PC-9 (cell line): ENCODE results near the gene WASF1. TPM values are rescaled to one million over a fixed set of nuclear protein-coding genes. Genes with fewer than 3 reads are reported as not detected.

Source experiments
- BruUV-seq: library from RNA; stranded (reverse); fragments of 400-500 nt; replicated peaks from 2 replicates; lab custom pipeline; 2021; lab: Mats Ljungman, UMichigan
- CTCF ChIA-PET: fragments of 300-600 bp; sonication (Branson Sonifier 250); formaldehyde crosslinking; loops from one replicate; lab custom pipeline; 2022; ENCODE audit warnings: antibody characterized with exemption; lab: Charles Lee
- POLR2A ChIA-PET: fragments of 300-600 bp; sonication (Branson Sonifier 250); formaldehyde crosslinking; loops from one replicate; lab custom pipeline; 2022; ENCODE audit warnings: antibody characterized with exemption; ENCODE audit not compliant: unreplicated experiment; lab: Charles Lee
- DNase-seq, 2 experiments: peaks; one replicate each; pipeline versions ENCODE4 v3.0.0 to v3.0.0-alpha.2; 2015 to 2022; ENCODE audit warnings: mixed read lengths in 1 of 2
- H2AFZ ChIP-seq: fragments of 200-600 bp; sonication (generic); 2 replicates; pipeline ENCODE4 v1.8.1; 2017; ENCODE audit warnings: antibody characterized with exemption
- H3F3A ChIP-seq: fragments of 200-600 bp; sonication (generic); 2 replicates; pipeline ENCODE4 v1.8.1; 2017; ENCODE audit warnings: antibody characterized with exemption, mild to moderate bottlenecking, low read depth; ENCODE audit not compliant: insufficient read depth
- H3K27ac ChIP-seq: fragments of 200-600 bp; sonication (generic); 2 replicates; pipeline ENCODE4 v1.6.1; 2016; ENCODE audit warnings: mixed run types
- H3K27me3 ChIP-seq: fragments of 200-600 bp; sonication (generic); 2 replicates; pipeline ENCODE4 v1.6.1; 2016; ENCODE audit warnings: low read depth, mixed run types; ENCODE audit not compliant: insufficient read depth
- H3K36me3 ChIP-seq: fragments of 200-600 bp; sonication (generic); 2 replicates; pipeline ENCODE4 v1.6.1; 2016; ENCODE audit warnings: low read depth, mixed run types
- H3K4me1 ChIP-seq: fragments of 200-600 bp; sonication (generic); replicated peaks from 2 replicates; pipeline ENCODE4 v1.6.1; 2016; ENCODE audit warnings: mixed run types; ENCODE audit not compliant: insufficient read depth
- H3K4me2 ChIP-seq: fragments of 200-600 bp; sonication (generic); 2 replicates; pipeline ENCODE4 v1.6.1; 2017; ENCODE audit warnings: mixed run types
- H3K4me3 ChIP-seq: fragments of 200-600 bp; sonication (generic); 2 replicates; pipeline ENCODE4 v1.6.1; 2016; ENCODE audit warnings: mixed run types
- H3K79me2 ChIP-seq: fragments of 200-600 bp; sonication (generic); 2 replicates; pipeline ENCODE4 v1.6.1; 2017; ENCODE audit warnings: low read depth, mixed run types
- H3K9me2 ChIP-seq: fragments of 200-600 bp; sonication (generic); 2 replicates; pipeline ENCODE4 v1.8.1; 2017; ENCODE audit warnings: mild to moderate bottlenecking; ENCODE audit not compliant: insufficient read depth
- H3K9me3 ChIP-seq: fragments of 200-600 bp; sonication (generic); 2 replicates; pipeline ENCODE4 v1.8.1; 2016; ENCODE audit warnings: low read depth; ENCODE audit not compliant: insufficient read depth
- H4K20me1 ChIP-seq: fragments of 200-600 bp; sonication (generic); 2 replicates; pipeline ENCODE4 v1.8.1; 2017; ENCODE audit not compliant: insufficient read depth
- EZH2 ChIP-seq: fragments of 200-600 bp; sonication (generic); IDR thresholded peaks from 2 replicates; pipeline ENCODE4 v1.8.0; 2017; ENCODE audit warnings: antibody characterized with exemption, low read depth
- intact Hi-C: fragments of 100-400 bp; cut with micrococcal nuclease; formaldehyde crosslinking; loops from one replicate; pipeline ENCODE4 v1.10.0; 2022; ENCODE audit not compliant: unreplicated experiment
- total RNA-seq: library from RNA; stranded (reverse); gene quantifications from 2 replicates; pipeline ENCODE4 v1.2.3, GENCODE V29; 2021
- TF ChIP-seq, protein P1 (sequence below): fragments of 200-600 bp; sonication (generic); conservative IDR thresholded peaks from 2 replicates; pipeline ENCODE4 v1.6.1; 2017; ENCODE audit warnings: mixed run types, antibody characterized with exemption, mild to moderate bottlenecking, moderate library complexity

Gene WASF1
- total RNA-seq, 1 experiment from 2014 or later: 17.0 TPM

GRCh38 chr6:110102411-110102810 is 77.1 kb downstream of the WASF1 start:
- TF ChIP-seq EZH2: no peak
- TF ChIP-seq, protein P1, sequence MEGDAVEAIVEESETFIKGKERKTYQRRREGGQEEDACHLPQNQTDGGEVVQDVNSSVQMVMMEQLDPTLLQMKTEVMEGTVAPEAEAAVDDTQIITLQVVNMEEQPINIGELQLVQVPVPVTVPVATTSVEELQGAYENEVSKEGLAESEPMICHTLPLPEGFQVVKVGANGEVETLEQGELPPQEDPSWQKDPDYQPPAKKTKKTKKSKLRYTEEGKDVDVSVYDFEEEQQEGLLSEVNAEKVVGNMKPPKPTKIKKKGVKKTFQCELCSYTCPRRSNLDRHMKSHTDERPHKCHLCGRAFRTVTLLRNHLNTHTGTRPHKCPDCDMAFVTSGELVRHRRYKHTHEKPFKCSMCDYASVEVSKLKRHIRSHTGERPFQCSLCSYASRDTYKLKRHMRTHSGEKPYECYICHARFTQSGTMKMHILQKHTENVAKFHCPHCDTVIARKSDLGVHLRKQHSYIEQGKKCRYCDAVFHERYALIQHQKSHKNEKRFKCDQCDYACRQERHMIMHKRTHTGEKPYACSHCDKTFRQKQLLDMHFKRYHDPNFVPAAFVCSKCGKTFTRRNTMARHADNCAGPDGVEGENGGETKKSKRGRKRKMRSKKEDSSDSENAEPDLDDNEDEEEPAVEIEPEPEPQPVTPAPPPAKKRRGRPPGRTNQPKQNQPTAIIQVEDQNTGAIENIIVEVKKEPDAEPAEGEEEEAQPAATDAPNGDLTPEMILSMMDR: no peak
- Histone ChIP-seq H3K4me3 (no peak overlapping the region), H3K9me3 (no peaks in the 10 kb centered on the region), H3K9me2 (no peaks in the 10 kb centered on the region), H3K4me1 (no peaks in the 10 kb centered on the region), H3K79me2 (no peaks in the 10 kb centered on the region), H3K36me3 (no peaks in the 10 kb centered on the region), H3K27ac (no peak overlapping the region), H2AFZ (no peak overlapping the region), H3K4me2 (no peak overlapping the region), H4K20me1 (no peaks in the 10 kb centered on the region), H3K27me3 (no peaks in the 10 kb centered on the region), H3F3A (no peaks in the 10 kb centered on the region)
- no peak for DNase-seq
- intact Hi-C loops: no loop called here
- no TSS peak for BruUV-seq
- POLR2A ChIA-PET: no interaction called here
- CTCF ChIA-PET: interaction anchor here (0.6 kb wide), 1 partner anchor 557 kb away, joined by 3 read pairs; no protein-coding TSS in a partner anchor

DNA sequence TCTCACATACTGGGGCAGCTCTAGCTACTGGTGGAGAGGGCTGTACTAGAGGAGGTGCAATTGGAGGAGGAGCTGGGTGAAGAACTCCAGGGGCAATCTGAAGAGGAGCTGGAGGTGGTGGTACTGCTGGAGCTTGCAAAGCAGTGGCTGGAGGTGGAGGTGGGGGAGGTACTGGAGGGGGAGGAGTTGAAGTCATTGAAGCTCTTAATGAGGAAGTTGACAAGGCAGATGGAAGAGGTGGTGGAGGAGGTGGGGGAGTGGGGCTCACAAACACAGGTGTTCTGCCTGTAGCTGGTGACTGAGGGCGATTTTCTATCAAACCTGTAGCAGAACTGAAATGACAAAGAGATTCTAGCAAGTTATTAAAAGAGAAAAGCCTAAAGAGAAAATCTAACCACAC is 77.6 kb downstream of the WASF1 start:
- Histone ChIP-seq H3K27ac (no peak overlapping the region), H3K79me2 (no peaks in the 10 kb centered on the region), H3K9me3 (no peaks in the 10 kb centered on the region), H3K4me3 (no peak overlapping the region), H3K4me2 (no peak overlapping the region), H3K4me1 (no peaks in the 10 kb centered on the region), H3F3A (no peaks in the 10 kb centered on the region; the same call in 1 of the 2 replicates), H3K36me3 (no peaks in the 10 kb centered on the region), H2AFZ (no peak overlapping the region), H3K9me2 (no peaks in the 10 kb centered on the region), H3K27me3 (no peaks in the 10 kb centered on the region), H4K20me1 (no peaks in the 10 kb centered on the region)
- DNase-seq: no peak
- intact Hi-C loops: no loop called here
- BruUV-seq: no TSS peak
- POLR2A ChIA-PET: interaction anchor here (0.6 kb wide), 1 partner anchor 589 kb away, joined by 7 read pairs; no protein-coding TSS in a partner anchor
- CTCF ChIA-PET: interaction anchor here (0.6 kb wide), 1 partner anchor 556 kb away, joined by 3 read pairs; no protein-coding TSS in a partner anchor
- TF ChIP-seq, protein P1: no peak
- TF ChIP-seq EZH2: no peak

- H3K27me3 ChIP-seq: no peaks in the 10 kb centered on the region
- no peaks in the 10 kb centered on the region for H3K79me2 ChIP-seq
- no peak overlapping the region for H3K4me2 ChIP-seq
- no peaks in the 10 kb centered on the region for H3K4me1 ChIP-seq
- intact Hi-C loops: no loop called here
- no peak overlapping the region for H3K27ac ChIP-seq
- CTCF ChIA-PET: interaction anchor here (0.7 kb wide), 1 partner anchor 137 kb away, joined by 17 read pairs; no protein-coding TSS in a partner anchor
- no peak overlapping the region for H2AFZ ChIP-seq
- H3K36me3 ChIP-seq: no peaks in the 10 kb centered on the region
- H3K9me2 ChIP-seq: no peaks in the 10 kb centered on the region
- no peaks in the 10 kb centered on the region for H4K20me1 ChIP-seq
- H3F3A ChIP-seq: no peaks in the 10 kb centered on the region; the same call in 1 of the 2 replicates
- POLR2A ChIA-PET: no interaction called here
- no peak overlapping the region for H3K4me3 ChIP-seq
- BruUV-seq: no TSS peak
- TF ChIP-seq, protein P1: no peak
- no peak for TF ChIP-seq EZH2
- no peaks in the 10 kb centered on the region for H3K9me3 ChIP-seq
- no peak for DNase-seq
Measured at GRCh38 chr6:110098511-110099116, 80.9 kb downstream of the WASF1 start.
